Measurements from ENCODE around the gene WRAP73.

- TF ChIP-seq POLR2A (IDR thresholded peaks at IDR 0.05; ENCODE audit: low read depth) (no peak), CTCF (IDR thresholded peaks at IDR 0.05) (no peak)
Observed at GRCh38 chr1:3661631-3662030, 11.7 kb upstream of the WRAP73 start.
